Measurements from ENCODE around the gene ALDH9A1. TPM values are rescaled to one million over a fixed set of nuclear protein-coding genes. Genes with fewer than 3 reads are reported as not detected.

Gene ALDH9A1
- total and polyA plus RNA-seq, 10 of the 15 experiments (the other 5 are each of a cell fraction or from before 2014, with no cell fraction given), result 25.7 to 106 (median 36.3) TPM

DNA sequence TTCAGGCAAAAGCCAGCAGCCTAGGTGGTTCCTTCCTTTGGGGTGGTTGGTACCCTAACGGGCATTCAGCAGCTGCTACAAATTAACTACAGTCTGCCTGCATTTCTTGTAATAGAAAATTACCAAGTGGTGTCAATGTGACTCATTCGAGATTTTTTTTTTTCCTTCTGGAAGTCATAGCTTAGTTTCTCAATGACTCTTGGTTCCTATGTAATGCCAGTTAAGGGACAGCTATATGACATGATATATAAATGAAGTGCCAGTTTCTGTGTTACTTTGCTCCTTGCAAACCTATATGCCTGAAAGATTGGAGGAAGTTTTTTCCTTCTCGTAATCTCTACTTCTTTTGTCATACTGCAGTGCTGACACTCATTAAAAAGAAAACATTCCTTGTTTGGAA is 64.7 kb downstream of the ALDH9A1 start:
- ChIA-PET RAD21 (ENCODE audit: unreplicated experiment) (interaction anchor here (1.0 kb wide), 1 partner anchor 196 kb away, joined by 3 read pairs; no protein-coding TSS in a partner anchor), POLR2A (no interaction called here), SMC1A (ENCODE audit: uncharacterized antibody, unreplicated experiment) (interaction anchor here (0.7 to 1.7 kb wide), 3 partner anchors 17 to 38 kb away, joined by 3 to 4 read pairs (median 3); no protein-coding TSS in a partner anchor), CTCF (interaction anchor here (1.0 to 1.1 kb wide), 2 partner anchors 35 to 36 kb away, joined by 3 read pairs; no protein-coding TSS in a partner anchor)
- WGBS (ENCODE audit: insufficient coverage, insufficient replicate concordance, low lambda C conversion rate, missing lambda C conversion rate), result 32% methylated on average over 3 of the region's 3 CpGs
- FAIRE-seq, result no peak
- no peak for DNase-seq (ENCODE audit: low read depth, low spot score)
- Histone ChIP-seq H3K79me2 (ENCODE audit: control insufficient read depth, insufficient read depth, low read length) (peaks cover 6% of the 10 kb centered on the region), H3K9ac (ENCODE audit: control insufficient read depth, insufficient read depth, low read length) (no peak overlapping the region), H3K9me3 (replicated peaks; ENCODE audit: control insufficient read depth, insufficient read depth, low read length) (no peaks in the 10 kb centered on the region), H3K27ac (ENCODE audit: control insufficient read depth, insufficient read depth) (no peak overlapping the region), H3K36me3 (ENCODE audit: control insufficient read depth in 2 of 2, insufficient read depth in 2 of 2, low read length in 1 of 2) (no peaks in the 10 kb centered on the region), H3K27me3 (replicated peaks in 1 of 2; ENCODE audit: control insufficient read depth in 2 of 2, insufficient read depth in 2 of 2, low read length in 1 of 2) (no peaks in the 10 kb centered on the region), H2AFZ (ENCODE audit: control insufficient read depth, low read depth, low read length) (no peak overlapping the region), H4K20me1 (ENCODE audit: control insufficient read depth, insufficient read depth) (no peaks in the 10 kb centered on the region), H3K4me1 (ENCODE audit: control insufficient read depth, insufficient read depth, low read length) (peaks cover 20% of the 10 kb centered on the region), H3K4me3 (no peak overlapping the region), H3K4me2 (ENCODE audit: control insufficient read depth, insufficient read depth) (peak overlapping the region; percentile 7; the same call in 1 of the 2 replicates)
- intact Hi-C loops (cut with micrococcal nuclease; ENCODE audit: unreplicated experiment), result loop anchor here (5.0 kb wide), 1 partner anchor 64 kb away; the partner anchor contains the start of gene ALDH9A1
- TF ChIP-seq JUNB (IDR thresholded peaks at IDR 0.05) (peak; percentile 58), ZBED1 (IDR thresholded peaks at IDR 0.05; ENCODE audit: borderline replicate concordance) (no peak), TCF12 (IDR thresholded peaks at IDR 0.05; ENCODE audit: low read depth, low read length) (0 out of 2 replicates have a peak, but pooled peaks have one; percentile 9), WRNIP1 (IDR thresholded peaks at IDR 0.05; ENCODE audit: borderline replicate concordance, low read depth, low read length) (no peak), IKZF2 (IDR thresholded peaks at IDR 0.05) (peak; percentile 53 to 64), BMI1 (IDR thresholded peaks at IDR 0.05; ENCODE audit: borderline replicate concordance) (no peak), IKZF1 (conservative IDR thresholded peaks at IDR 0.05) (peak; percentile 48; the same call in 1 of the 2 replicates)
- TF ChIP-seq, protein P1, sequence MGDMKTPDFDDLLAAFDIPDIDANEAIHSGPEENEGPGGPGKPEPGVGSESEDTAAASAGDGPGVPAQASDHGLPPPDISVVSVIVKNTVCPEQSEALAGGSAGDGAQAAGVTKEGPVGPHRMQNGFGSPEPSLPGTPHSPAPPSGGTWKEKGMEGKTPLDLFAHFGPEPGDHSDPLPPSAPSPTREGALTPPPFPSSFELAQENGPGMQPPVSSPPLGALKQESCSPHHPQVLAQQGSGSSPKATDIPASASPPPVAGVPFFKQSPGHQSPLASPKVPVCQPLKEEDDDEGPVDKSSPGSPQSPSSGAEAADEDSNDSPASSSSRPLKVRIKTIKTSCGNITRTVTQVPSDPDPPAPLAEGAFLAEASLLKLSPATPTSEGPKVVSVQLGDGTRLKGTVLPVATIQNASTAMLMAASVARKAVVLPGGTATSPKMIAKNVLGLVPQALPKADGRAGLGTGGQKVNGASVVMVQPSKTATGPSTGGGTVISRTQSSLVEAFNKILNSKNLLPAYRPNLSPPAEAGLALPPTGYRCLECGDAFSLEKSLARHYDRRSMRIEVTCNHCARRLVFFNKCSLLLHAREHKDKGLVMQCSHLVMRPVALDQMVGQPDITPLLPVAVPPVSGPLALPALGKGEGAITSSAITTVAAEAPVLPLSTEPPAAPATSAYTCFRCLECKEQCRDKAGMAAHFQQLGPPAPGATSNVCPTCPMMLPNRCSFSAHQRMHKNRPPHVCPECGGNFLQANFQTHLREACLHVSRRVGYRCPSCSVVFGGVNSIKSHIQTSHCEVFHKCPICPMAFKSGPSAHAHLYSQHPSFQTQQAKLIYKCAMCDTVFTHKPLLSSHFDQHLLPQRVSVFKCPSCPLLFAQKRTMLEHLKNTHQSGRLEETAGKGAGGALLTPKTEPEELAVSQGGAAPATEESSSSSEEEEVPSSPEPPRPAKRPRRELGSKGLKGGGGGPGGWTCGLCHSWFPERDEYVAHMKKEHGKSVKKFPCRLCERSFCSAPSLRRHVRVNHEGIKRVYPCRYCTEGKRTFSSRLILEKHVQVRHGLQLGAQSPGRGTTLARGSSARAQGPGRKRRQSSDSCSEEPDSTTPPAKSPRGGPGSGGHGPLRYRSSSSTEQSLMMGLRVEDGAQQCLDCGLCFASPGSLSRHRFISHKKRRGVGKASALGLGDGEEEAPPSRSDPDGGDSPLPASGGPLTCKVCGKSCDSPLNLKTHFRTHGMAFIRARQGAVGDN (IDR thresholded peaks at IDR 0.05), result no peak
- TF ChIP-seq, protein P2, sequence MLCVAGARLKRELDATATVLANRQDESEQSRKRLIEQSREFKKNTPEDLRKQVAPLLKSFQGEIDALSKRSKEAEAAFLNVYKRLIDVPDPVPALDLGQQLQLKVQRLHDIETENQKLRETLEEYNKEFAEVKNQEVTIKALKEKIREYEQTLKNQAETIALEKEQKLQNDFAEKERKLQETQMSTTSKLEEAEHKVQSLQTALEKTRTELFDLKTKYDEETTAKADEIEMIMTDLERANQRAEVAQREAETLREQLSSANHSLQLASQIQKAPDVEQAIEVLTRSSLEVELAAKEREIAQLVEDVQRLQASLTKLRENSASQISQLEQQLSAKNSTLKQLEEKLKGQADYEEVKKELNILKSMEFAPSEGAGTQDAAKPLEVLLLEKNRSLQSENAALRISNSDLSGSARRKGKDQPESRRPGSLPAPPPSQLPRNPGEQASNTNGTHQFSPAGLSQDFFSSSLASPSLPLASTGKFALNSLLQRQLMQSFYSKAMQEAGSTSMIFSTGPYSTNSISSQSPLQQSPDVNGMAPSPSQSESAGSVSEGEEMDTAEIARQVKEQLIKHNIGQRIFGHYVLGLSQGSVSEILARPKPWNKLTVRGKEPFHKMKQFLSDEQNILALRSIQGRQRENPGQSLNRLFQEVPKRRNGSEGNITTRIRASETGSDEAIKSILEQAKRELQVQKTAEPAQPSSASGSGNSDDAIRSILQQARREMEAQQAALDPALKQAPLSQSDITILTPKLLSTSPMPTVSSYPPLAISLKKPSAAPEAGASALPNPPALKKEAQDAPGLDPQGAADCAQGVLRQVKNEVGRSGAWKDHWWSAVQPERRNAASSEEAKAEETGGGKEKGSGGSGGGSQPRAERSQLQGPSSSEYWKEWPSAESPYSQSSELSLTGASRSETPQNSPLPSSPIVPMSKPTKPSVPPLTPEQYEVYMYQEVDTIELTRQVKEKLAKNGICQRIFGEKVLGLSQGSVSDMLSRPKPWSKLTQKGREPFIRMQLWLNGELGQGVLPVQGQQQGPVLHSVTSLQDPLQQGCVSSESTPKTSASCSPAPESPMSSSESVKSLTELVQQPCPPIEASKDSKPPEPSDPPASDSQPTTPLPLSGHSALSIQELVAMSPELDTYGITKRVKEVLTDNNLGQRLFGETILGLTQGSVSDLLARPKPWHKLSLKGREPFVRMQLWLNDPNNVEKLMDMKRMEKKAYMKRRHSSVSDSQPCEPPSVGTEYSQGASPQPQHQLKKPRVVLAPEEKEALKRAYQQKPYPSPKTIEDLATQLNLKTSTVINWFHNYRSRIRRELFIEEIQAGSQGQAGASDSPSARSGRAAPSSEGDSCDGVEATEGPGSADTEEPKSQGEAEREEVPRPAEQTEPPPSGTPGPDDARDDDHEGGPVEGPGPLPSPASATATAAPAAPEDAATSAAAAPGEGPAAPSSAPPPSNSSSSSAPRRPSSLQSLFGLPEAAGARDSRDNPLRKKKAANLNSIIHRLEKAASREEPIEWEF (IDR thresholded peaks at IDR 0.05; ENCODE audit: insufficient replicate concordance, low read depth, low read length), result no peak
- TF ChIP-seq, protein P3, sequence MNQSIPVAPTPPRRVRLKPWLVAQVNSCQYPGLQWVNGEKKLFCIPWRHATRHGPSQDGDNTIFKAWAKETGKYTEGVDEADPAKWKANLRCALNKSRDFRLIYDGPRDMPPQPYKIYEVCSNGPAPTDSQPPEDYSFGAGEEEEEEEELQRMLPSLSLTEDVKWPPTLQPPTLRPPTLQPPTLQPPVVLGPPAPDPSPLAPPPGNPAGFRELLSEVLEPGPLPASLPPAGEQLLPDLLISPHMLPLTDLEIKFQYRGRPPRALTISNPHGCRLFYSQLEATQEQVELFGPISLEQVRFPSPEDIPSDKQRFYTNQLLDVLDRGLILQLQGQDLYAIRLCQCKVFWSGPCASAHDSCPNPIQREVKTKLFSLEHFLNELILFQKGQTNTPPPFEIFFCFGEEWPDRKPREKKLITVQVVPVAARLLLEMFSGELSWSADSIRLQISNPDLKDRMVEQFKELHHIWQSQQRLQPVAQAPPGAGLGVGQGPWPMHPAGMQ (IDR thresholded peaks at IDR 0.05; ENCODE audit: borderline replicate concordance), result no peak
- peak; percentile 1; the same call in 1 of the 3 replicates for ATAC-seq
- in situ Hi-C loops (cut with MboI), result no loop called here
- no TSS peak for BruUV-seq (replicated peaks)

All from GM12878 (cell line).